GM13976 (cell line): ENCODE results near the gene AKR1B1.

Experiments
- DNase-seq: peaks from one replicate; pipeline ENCODE4 v3.0.0; 2012; ENCODE audit warnings: low spot score
- CTCF ChIP-seq: IDR thresholded peaks from 2 replicates; pipeline ENCODE4 v1.5.1; 2012; ENCODE audit warnings: borderline replicate concordance, mild to moderate bottlenecking; ENCODE audit not compliant: insufficient read depth; ENCODE audit errors: extremely low read depth, missing control alignments, control extremely low read depth
- in situ Hi-C: fragments of 300-500 bp; cut with MboI; formaldehyde crosslinking; loops from one replicate; pipeline ENCODE4 v1.12.0; 2022; ENCODE audit warnings: low sequenced_read_pairs, mixed read lengths, inconsistent platforms; ENCODE audit not compliant: unreplicated experiment

The AKR1B1 gene

GRCh38 chr7:134405299-134405698 is 53.6 kb downstream of the AKR1B1 start:
- no peak for TF ChIP-seq CTCF
- DNase-seq = no peak
- in situ Hi-C loops = no loop called here

GRCh38 chr7:134403062-134403461 is 55.8 kb downstream of the AKR1B1 start:
- DNase-seq = no peak
- in situ Hi-C loops = no loop called here
- TF ChIP-seq CTCF = no peak

GRCh38 chr7:134400859-134401258 is 58.0 kb downstream of the AKR1B1 start:
- in situ Hi-C loops = no loop called here
- no peak for DNase-seq
- no peak for TF ChIP-seq CTCF

GRCh38 chr7:134396031-134396430 is 62.9 kb downstream of the AKR1B1 start:
- in situ Hi-C loops = no loop called here
- DNase-seq = no peak
- TF ChIP-seq CTCF = no peak

- in situ Hi-C loops = no loop called here
- no peak for DNase-seq
- no peak for TF ChIP-seq CTCF
Observed at GRCh38 chr7:134395604-134396003, 63.3 kb downstream of the AKR1B1 start.

GRCh38 chr7:134394056-134394455 is 64.8 kb downstream of the AKR1B1 start:
- no peak for DNase-seq
- no peak for TF ChIP-seq CTCF
- in situ Hi-C loops = no loop called here
